ENCODE results near the gene COCH. TPM values are rescaled to one million over a fixed set of nuclear protein-coding genes. Genes with fewer than 3 reads are reported as not detected.

COCH gene
- total RNA-seq, 2 donors from 2014 or later: 4.0 to 9.6 TPM

- Histone ChIP-seq H3K27me3 (no peaks in the 10 kb centered on the region), H3K36me3 (replicated peaks in 1 of 2; ENCODE audit: insufficient read depth in 1 of 2, low read depth in 2 of 2) (no peaks in the 10 kb centered on the region), H3K4me1 (no peaks in the 10 kb centered on the region), H3K9me3 (no peaks in the 10 kb centered on the region), H3K4me3 (no peak overlapping the region), H3K27ac (no peak overlapping the region)
- 18 to 35% methylated on average over 2 of the region's 2 CpGs for WGBS, 2 donors
- no peak for ATAC-seq
- TF ChIP-seq CTCF (IDR thresholded peaks at IDR 0.05): no peak
- TF ChIP-seq POLR2A (IDR thresholded peaks at IDR 0.05): no peak
- intact Hi-C loops (cut with DNase I): no loop called here
- no peak for DNase-seq
These were observed 36.0 kb upstream of the COCH start for GRCh38 chr14:30838351-30838750.

- ATAC-seq (no peak), DNase-seq (no peak)
- H3K4me1 ChIP-seq: no peaks in the 10 kb centered on the region
- no peaks in the 10 kb centered on the region for H3K36me3 ChIP-seq (replicated peaks in 1 of 2; ENCODE audit: insufficient read depth in 1 of 2, low read depth in 2 of 2)
- no peak overlapping the region for H3K4me3 ChIP-seq
- H3K9me3 ChIP-seq: no peaks in the 10 kb centered on the region
- TF ChIP-seq CTCF (IDR thresholded peaks at IDR 0.05) (no peak), POLR2A (IDR thresholded peaks at IDR 0.05) (no peak)
- no peak overlapping the region for H3K27ac ChIP-seq
- intact Hi-C loops (cut with DNase I): no loop called here
- no peaks in the 10 kb centered on the region for H3K27me3 ChIP-seq
- WGBS, 2 donors: 61 to 81% methylated on average over 10 of the region's 10 CpGs
These were observed 34.1 kb upstream of the COCH start for GRCh38 chr14:30840086-30840779.

GRCh38 chr14:30842431-30842830 is 31.9 kb upstream of the COCH start:
- no peak for ATAC-seq
- Histone ChIP-seq H3K4me1 (no peaks in the 10 kb centered on the region), H3K9me3 (no peaks in the 10 kb centered on the region), H3K36me3 (replicated peaks in 1 of 2; ENCODE audit: insufficient read depth in 1 of 2, low read depth in 2 of 2) (no peaks in the 10 kb centered on the region), H3K27ac (no peak overlapping the region), H3K27me3 (no peaks in the 10 kb centered on the region), H3K4me3 (no peak overlapping the region)
- no peak for DNase-seq
- TF ChIP-seq POLR2A (IDR thresholded peaks at IDR 0.05): no peak
- no peak for TF ChIP-seq CTCF (IDR thresholded peaks at IDR 0.05)
- intact Hi-C loops (cut with DNase I): no loop called here

- no peak for ATAC-seq
- Histone ChIP-seq H3K9me3 (no peaks in the 10 kb centered on the region), H3K27ac (no peak overlapping the region), H3K4me1 (no peaks in the 10 kb centered on the region), H3K27me3 (no peaks in the 10 kb centered on the region), H3K36me3 (replicated peaks in 1 of 2; ENCODE audit: insufficient read depth in 1 of 2, low read depth in 2 of 2) (no peaks in the 10 kb centered on the region), H3K4me3 (no peak overlapping the region)
- DNase-seq: no peak
- TF ChIP-seq POLR2A (IDR thresholded peaks at IDR 0.05): no peak
- WGBS, 2 donors: 85 to 95% methylated on average over 4 of the region's 4 CpGs
- intact Hi-C loops (cut with DNase I): no loop called here
These were observed 25.7 kb upstream of the COCH start for GRCh38 chr14:30848449-30849240.

- no peak overlapping the region for H3K27ac ChIP-seq
- ATAC-seq (no peak), DNase-seq (no peak)
- no peaks in the 10 kb centered on the region for H3K27me3 ChIP-seq
- H3K4me1 ChIP-seq: peaks cover under 1% of the 10 kb centered on the region
- no peaks in the 10 kb centered on the region for H3K9me3 ChIP-seq
- 58 to 92% methylated on average over 1 of the region's 1 CpG for WGBS, 2 donors
- intact Hi-C loops (cut with DNase I): no loop called here
- H3K4me3 ChIP-seq: no peak overlapping the region
- H3K36me3 ChIP-seq (replicated peaks in 1 of 2; ENCODE audit: insufficient read depth in 1 of 2, low read depth in 2 of 2): no peaks in the 10 kb centered on the region
- TF ChIP-seq CTCF (IDR thresholded peaks at IDR 0.05) (no peak), POLR2A (IDR thresholded peaks at IDR 0.05) (no peak)
These were observed 25.0 kb upstream of the COCH start for GRCh38 chr14:30849354-30849753.

Measured in body of pancreas (tissue), 4 donors.